MM.1S (cell line): ENCODE data around the gene CPEB1.

Experiments
- CTCF ChIP-seq: fragments of 300-600 bp; sonication (generic); IDR thresholded peaks from 2 replicates; pipeline ENCODE4 v1.5.1; 2016; ENCODE audit warnings: antibody characterized with exemption, low read length, mixed read lengths
- EZH2phosphoT487 ChIP-seq: fragments of 300-600 bp; sonication (generic); IDR thresholded peaks from 2 replicates; pipeline ENCODE4 v1.6.1; 2018; ENCODE audit warnings: antibody characterized with exemption, low read length

GRCh38 chr15:82554351-82554750 is 92.8 kb downstream of the CPEB1 start:
- TF ChIP-seq CTCF (no peak), EZH2phosphoT487 (no peak)
